Ishikawa (cell line): ENCODE measurements around the gene DISP2.

Experiments used
- CEBPB ChIP-seq: IDR thresholded peaks from 2 replicates; pipeline ENCODE4 v1.6.1; 2012
- CREB1 ChIP-seq: IDR thresholded peaks from 2 replicates; pipeline ENCODE4 v1.6.1; 2012; ENCODE audit warnings: low read depth
- EGR1 ChIP-seq: IDR thresholded peaks from 2 replicates; pipeline ENCODE4 v1.6.1; 2012
- EP300 ChIP-seq: IDR thresholded peaks from 2 replicates; pipeline ENCODE4 v1.6.1; 2012; ENCODE audit warnings: borderline replicate concordance
- FOXM1 ChIP-seq: IDR thresholded peaks from 2 replicates; pipeline ENCODE4 v1.6.1; 2012; ENCODE audit warnings: low read depth, borderline replicate concordance
- MAX ChIP-seq: IDR thresholded peaks from 2 replicates; pipeline ENCODE4 v1.6.1; 2012
- NFIC ChIP-seq: IDR thresholded peaks from 2 replicates; pipeline ENCODE4 v1.6.1; 2012
- RAD21 ChIP-seq: IDR thresholded peaks from 2 replicates; pipeline ENCODE4 v1.6.1; 2012; ENCODE audit warnings: low read depth
- REST ChIP-seq: IDR thresholded peaks from 2 replicates; pipeline ENCODE4 v1.6.1; 2012; ENCODE audit warnings: low read depth, mild to moderate bottlenecking
- TAF1 ChIP-seq: IDR thresholded peaks from 2 replicates; pipeline ENCODE4 v1.6.1; 2012; ENCODE audit warnings: low read depth, mild to moderate bottlenecking
- TCF12 ChIP-seq: IDR thresholded peaks from 2 replicates; pipeline ENCODE4 v1.6.1; 2012; ENCODE audit warnings: low read depth
- TEAD4 ChIP-seq: IDR thresholded peaks from 2 replicates; pipeline ENCODE4 v1.6.1; 2012
- USF1 ChIP-seq: IDR thresholded peaks from 2 replicates; pipeline ENCODE4 v1.6.1; 2012
- YY1 ChIP-seq: IDR thresholded peaks from 2 replicates; pipeline ENCODE4 v1.6.1; 2012; ENCODE audit warnings: low read depth
- ZBTB7A ChIP-seq: IDR thresholded peaks from 2 replicates; pipeline ENCODE4 v1.6.1; 2012; ENCODE audit warnings: low read depth

DISP2 gene

GRCh38 chr15:40368719-40369473 is 10.9 kb downstream of the DISP2 start:
- TF ChIP-seq YY1 = no peak
- TF ChIP-seq CREB1 = no peak
- no peak for TF ChIP-seq REST
- no peak for TF ChIP-seq FOXM1
- TF ChIP-seq TCF12 = no peak
- TF ChIP-seq TEAD4 = no peak
- no peak for TF ChIP-seq NFIC
- TF ChIP-seq ZBTB7A = no peak
- TF ChIP-seq MAX = no peak
- TF ChIP-seq RAD21 = no peak
- no peak for TF ChIP-seq EP300
- TF ChIP-seq USF1 = no peak
- no peak for TF ChIP-seq CEBPB

- TF ChIP-seq TCF12 = no peak
- TF ChIP-seq CREB1 = no peak
Observed at GRCh38 chr15:40369474-40369869, 11.5 kb downstream of the DISP2 start.

- no peak for TF ChIP-seq USF1
- no peak for TF ChIP-seq CREB1
- no peak for TF ChIP-seq REST
- TF ChIP-seq RAD21 = no peak
- no peak for TF ChIP-seq ZBTB7A
- no peak for TF ChIP-seq TAF1
- no peak for TF ChIP-seq TEAD4
- no peak for TF ChIP-seq EGR1
- TF ChIP-seq NFIC = no peak
- TF ChIP-seq MAX = no peak
- no peak for TF ChIP-seq EP300
- no peak for TF ChIP-seq FOXM1
- TF ChIP-seq TCF12 = no peak
- no peak for TF ChIP-seq YY1
- TF ChIP-seq CEBPB = no peak
Observed at GRCh38 chr15:40369971-40370370, 12.0 kb downstream of the DISP2 start.

GRCh38 chr15:40372981-40373380 is 15.0 kb downstream of the DISP2 start:
- TF ChIP-seq TCF12 (no peak), USF1 (no peak), CREB1 (no peak), CEBPB (no peak), ZBTB7A (no peak), TAF1 (no peak), MAX (no peak), EP300 (no peak), YY1 (no peak), RAD21 (no peak), TEAD4 (no peak), REST (no peak), EGR1 (no peak), FOXM1 (no peak)
